NCI-H2196 (cell line): Measurements from ENCODE around the gene JADE1.

Experiments
- DNase-seq: peaks from one replicate; lab custom pipeline; 2025; ENCODE audit not compliant: unreplicated experiment; lab: John Stamatoyannopoulos, UW

JADE1 gene

DNA sequence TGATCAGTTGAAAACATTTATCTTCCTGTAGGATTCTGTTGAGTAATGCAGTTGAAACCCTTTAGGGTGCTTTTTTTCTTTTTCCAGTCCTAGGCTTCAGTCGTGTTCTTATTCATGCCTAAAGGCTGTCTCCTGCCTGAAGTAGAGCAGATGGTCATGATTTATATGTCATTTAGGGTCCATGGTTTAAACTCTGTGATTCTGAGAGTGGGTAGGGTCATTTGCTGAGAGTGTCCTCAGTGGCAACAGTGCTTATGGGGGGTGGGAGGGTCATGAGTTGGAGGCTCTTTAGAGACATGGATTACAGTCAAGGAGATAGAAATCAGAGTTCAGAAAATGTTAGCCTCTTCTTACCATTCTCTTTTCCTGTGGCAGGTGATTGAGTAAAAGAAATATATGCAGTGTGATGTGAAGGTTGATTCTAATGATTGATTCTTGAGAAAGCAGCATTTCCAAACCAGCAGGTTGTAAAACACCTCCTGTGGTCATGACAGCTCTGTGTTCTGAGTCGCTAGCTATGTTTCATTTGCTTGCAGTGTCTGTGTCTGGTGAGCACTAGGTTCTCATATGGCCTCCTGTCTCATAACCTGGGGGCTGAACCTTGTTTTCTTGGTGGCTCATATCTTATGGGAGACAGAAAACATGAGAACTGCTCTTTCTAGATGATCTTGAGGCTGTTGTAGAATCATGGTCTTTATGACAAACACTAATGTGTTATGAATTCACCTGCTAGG is 60.4 kb downstream of the JADE1 start:
- DNase-seq = no peak

DNA sequence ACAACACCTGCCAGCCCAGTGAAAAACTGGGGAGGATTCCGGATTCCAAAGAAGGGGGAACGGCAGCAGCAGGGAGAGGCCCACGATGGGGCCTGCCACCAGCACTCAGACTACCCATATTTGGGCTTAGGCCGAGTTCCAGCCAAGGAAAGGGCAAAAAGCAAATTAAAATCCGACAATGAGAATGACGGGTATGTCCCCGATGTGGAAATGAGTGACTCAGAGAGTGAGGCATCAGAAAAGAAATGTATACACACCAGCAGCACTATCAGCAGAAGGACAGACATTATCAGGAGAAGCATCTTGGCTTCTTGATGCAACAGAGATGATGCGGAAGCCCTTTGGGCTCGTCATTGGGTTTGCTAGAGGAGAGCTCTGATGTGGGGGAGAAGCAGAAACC is 62.4 kb downstream of the JADE1 start:
- no peak for DNase-seq

GRCh38 chr4:128876200-128876599 is 66.7 kb downstream of the JADE1 start:
- no peak for DNase-seq

DNA sequence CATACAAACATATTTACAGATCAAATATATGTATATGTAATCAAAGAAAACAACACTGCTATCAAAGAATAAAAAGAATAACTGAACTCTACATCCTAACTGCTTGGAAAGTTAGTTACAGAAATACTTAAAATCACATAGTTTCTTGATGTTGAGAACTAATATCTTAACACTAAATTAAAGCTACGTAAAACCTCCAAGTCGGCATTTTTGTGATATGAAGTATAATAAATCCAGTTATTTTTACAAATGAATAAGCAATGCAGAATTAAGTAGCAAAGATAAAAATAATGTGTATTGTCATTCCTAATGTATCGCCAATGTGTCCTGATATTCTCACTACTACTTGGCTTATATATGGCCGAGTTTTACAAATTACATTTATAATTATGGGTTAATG is 68.4 kb downstream of the JADE1 start:
- no peak for DNase-seq

DNA sequence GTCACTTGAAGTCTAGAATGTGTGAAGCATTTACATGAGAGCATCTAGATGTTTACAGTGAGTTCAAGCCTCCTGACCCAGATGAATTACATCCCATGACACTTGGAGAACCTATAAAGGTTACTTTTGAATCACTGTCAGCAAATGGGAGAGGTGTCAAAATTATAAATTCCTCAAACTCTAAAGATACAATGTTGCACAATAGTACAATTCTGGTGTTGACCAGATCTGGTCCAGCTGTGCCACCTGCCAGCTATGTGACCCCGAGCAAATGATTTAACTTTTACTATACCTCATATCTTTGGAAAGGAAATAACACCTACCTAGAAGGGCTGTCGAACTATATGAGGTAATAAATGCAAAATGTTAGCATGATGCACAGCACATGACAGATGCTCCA is 69.8 kb downstream of the JADE1 start:
- no peak for DNase-seq

DNA sequence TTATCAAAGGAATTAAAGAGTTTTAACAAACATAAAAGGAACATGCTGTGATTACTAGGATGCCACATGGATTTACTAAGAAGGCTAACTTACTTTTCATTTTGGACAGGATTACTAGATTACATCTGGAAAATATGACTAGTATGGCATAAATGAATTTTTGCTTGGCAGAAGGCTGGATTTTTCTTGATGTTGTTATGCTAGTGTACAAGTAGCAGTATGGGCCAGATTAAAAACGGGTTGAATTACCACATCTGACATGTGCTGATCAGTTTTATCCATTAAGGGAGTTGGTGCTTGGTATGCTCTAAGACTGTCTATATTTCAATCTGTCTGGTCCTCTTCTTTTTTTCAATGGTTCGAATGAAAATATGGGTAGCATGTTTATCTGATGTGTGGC is 70.5 kb downstream of the JADE1 start:
- no peak for DNase-seq

DNA sequence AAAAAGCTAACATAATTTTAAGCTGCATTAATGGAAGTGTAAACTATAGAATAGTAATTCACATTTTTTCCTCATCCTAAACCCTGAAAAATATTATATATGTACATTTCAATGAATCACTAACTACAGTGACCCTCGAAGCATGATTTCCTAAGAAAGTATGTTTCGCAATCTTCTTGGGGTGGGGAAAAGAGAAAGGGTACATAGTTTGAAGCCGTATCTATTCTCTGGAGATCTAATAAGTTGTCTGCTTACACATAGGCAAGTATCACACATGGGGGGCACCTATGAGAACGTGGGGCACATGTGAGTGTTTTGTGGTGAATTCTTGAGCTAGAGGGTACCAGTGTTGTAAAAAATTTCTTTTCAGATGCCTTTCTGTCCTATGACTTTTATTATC is 71.2 kb downstream of the JADE1 start:
- DNase-seq = no peak

DNA sequence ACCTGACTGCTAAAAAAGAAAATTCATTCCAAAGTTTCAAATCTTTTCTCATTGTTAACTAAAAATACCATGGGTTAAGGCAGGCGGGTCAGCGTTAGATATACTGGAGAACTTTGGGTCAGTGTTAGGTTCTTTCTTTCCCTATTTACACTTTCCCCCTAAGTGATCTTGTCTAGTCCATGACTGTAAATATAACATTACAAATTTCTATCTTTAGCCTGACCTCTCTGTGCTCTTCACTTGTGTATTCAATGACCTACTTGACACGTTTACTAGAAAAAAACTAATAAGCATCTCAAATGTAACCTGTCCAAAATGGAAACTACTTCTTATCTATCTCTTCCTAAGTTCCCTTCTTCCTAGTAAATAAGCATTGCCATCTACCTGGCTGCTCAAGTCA is 95.3 kb downstream of the JADE1 start:
- no peak for DNase-seq

DNA sequence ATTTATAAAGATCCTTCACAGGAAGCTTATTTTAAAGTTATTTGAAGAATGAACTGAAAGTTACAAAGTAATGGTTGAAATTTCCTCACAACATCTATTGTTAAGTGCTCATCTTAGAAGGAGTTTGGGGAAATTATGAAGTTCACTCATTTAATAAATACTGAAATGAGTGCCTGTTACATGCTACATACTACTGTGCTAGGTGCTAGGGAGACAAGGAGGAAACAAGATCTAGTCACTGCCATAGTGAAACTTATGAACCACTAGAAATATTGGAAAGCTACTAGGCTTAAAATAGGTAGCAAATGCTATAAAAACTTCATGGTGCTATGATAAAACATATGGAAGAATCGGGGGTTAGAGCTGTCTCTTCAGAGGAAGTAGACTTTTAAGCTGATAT is 97.1 kb downstream of the JADE1 start:
- no peak for DNase-seq

DNA sequence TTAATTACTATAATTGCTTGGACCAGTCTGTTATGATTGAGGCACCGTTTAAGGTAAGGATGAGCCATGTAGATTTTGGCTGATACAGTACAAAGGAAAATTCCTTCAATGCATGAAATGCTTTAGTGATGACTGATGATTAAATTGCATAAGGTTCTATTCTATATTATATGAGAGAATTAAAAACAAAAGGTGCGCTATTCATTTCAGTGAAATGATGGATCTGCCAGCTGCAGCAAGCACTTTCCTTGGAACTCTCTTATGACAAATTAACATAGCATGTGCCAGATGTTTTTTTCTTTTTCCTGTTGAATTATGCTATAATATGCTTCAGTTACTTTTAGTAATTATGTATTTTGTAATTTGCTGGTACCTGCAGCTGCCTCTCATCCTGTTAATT is 98.5 kb downstream of the JADE1 start:
- DNase-seq = no peak

DNA sequence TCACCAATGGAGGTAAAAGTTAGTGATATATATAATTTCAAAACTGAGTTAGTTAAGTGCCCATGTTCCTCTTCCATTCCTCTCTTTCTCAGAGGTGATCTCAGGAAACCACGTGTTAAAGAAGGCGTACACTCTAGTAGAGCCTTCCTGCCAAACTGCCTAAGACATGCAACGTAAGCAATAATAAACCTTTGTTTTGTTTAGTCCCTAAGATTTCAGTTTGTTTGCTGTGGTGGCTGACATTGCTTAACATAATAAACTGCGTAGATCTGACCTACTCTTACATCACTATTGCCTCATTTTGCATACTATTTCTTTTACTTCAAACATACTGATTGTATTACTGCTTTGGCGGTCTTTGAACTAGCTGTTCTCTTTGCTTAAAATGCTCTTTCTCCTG is 99.2 kb downstream of the JADE1 start:
- no peak for DNase-seq

- no peak for DNase-seq
Measured at GRCh38 chr4:128913228-128913627, 103.7 kb downstream of the JADE1 start.

- DNase-seq = no peak
Measured at GRCh38 chr4:128915544-128915943, 106.0 kb downstream of the JADE1 start.

DNA sequence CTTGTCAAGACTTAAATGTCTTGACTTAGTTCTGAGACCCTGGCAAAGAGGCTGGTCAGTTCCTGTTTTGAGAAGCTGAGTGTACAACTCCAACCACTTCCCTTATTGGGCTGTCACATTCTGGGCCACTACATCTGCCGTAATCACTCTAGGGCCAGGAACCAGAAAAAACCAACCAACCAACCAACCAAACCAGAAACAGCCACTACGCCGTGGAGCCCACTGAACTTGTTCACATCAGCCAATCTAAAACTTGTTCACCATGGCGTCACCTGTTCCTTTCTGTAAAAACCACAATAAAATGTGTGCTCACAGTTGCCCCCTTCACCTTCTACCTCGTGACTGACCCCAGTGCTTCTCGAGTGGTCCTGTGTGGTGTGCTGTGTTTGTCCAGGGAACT is 107.3 kb downstream of the JADE1 start:
- no peak for DNase-seq

GRCh38 chr4:128917781-128918180 is 108.3 kb downstream of the JADE1 start:
- no peak for DNase-seq

DNA sequence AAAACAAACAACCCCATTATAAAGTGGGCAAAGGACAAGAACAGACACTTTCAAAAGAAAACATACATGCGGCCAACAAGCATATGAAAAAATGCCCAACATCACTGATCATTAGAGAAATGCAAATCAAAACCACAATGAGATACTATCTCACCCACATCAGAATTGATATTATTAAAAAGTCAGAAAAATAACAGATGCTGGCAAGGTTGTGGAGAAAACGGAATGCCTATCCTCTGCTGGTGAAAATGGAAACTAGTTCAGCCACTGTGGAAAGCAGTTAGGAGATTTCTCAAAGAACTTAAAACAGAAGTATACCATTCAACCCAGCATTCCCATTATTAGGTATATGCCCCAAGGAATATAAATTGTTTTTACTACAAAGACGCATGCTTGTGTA is 112.5 kb downstream of the JADE1 start:
- DNase-seq = no peak
